ENCODE data around the gene ZNF786.
"Not testable (repeated sequence)": the region's sequence is repeated elsewhere in the genome, so short reads cannot be mapped to it uniquely, and the experiment has no call there.

ZNF786 gene

DNA sequence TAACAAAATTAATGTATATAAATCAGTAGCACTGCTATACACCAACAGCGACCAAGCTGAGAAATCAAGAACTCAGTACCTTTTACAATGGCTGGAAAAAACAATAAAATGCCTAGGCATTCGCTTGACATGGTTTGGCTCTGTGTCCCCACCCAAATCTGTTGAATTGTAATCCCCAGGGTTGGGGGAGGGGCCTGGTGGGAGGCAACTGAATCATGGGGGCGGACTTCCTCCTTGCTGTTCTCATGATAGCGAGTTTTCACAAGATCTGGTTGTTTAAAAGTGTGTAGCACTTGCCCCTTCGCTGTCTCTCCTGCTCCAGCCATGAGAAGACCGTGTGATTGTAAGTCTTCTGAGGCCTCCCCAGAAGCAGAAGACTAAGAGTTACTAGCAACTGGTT lies 8.6 kb downstream of the ZNF786 start:
- no peak for DNase-seq

DNA sequence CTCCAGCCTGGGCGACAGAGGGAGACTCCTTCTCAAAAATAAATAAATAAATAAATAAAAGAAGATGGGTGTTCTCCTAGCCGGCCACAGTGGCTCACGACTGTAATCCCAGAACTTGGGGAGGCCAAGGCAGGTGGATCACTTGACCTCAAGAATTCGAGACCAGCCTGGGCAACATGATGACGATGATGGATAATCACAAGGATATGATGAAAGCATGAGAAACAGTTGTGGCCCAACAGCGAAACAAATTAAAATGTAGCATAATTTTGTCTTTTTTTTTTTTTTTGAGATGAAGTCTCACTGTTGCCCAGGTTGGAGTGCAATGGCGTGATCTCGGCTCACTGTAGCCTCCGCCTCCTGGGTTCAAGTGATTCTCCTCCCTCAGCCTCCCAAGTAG lies 12.9 kb downstream of the ZNF786 start:
- no peak for DNase-seq

DNA sequence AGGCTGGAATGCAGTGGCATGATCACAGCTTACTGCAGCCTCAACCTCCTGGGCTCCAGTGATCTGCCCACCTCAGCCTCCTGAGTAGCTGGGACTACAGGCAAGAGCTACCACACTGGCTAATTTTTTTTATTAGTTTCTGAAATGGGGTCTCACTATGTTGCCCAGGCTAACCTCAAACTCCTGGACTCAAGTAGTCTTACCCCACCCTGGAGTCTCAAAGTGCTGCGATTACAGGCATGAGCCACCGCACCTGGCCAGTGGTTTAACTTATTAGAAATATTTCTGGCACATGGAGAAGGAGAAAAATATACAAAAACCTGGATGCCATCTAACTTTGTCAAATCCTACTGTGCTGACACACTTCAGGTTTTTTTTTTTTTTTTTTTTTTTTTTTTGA lies 15.2 kb downstream of the ZNF786 start:
- no peak for DNase-seq

DNA sequence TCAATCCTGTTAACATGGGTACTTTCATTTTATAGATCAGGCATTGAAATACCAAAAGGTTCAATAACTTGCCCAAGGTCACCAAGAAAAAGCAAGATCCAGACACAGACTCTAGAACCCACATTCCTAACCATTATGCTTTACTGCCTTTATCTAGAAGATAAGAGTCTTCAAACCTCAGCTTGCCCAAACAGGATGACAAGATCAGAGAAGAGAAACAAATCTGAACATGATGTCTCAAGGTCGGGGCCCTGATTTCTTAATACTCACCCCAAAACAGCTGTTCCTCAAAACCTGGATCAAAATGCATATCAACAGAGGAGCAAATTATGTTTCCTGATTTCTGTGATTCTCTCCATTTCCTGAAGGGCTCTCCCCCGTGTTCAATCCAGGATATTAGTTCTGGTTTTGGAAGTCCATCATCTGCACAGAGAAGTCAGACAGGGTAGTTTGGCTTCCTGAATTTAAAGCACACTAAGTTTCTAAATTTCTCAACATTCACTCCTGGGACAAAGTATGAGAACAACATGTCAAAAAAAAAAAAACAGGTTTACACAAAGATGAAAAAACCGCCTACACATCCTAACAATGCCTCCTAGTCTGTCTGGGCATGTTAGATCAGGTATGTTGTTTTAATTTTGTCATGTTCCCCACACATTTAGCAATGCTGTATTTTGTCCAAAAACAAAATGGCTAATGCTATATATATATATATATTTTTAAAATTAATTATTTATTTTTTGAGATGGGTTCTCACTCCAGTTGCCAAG lies 16.2 kb downstream of the ZNF786 start:
- DNase-seq: no peak

DNA sequence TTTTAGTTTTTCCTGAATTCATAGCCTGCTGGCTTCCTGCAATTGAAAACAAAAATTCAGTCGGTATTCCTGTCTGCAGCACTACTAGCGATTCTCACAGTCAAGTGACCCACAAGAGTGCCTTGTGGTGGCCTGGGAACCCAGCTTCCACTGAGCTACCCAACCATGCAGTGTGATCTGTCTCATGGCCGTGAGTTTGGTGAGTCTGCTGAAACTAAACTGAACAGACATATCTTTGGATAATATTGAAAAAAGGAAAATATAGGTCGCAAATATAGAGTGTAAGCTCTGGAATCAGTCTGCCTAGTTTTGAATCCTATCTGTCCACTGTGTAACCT lies 18.1 kb downstream of the ZNF786 start:
- no peak for DNase-seq

DNA sequence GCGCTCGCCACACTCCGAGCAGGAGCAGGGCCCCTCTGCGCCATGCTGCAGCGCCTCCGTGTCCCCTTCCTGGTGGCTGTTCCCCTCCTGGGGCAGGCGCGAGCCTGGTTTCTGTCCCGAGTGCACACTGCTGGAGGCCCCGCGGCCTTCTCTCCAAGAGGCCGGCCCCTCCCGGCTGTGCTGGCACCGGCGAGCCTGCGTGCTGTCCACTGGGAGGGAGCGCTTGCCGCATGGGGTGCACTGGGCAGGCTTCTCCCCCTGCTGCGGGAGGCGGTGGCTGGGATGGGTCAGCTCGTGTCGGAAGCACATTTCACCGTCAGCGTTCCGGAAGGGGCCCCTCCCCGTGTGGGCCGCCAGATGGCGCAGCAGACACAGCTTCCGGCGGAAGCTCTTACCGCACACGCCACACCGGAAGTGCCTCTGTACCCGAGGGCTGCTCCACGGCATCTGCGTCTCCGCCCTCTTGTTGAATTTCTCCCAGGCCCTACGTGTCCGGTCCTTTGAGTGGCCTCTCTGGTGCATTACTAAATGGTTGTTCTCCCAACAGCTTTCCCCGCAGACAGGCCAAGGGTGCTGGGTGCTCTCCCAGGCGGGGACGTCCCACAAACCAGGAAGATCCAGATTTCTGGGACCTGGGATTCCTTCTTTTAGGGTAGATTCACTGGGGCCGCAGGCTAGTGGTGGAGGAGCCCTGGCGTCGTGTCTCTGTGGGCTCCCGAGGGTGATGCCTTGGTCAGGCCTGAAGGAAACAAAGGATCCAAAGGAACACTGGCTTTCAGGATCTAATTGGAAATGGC lies 18.7 kb downstream of the ZNF786 start:
- no peak for DNase-seq

DNA sequence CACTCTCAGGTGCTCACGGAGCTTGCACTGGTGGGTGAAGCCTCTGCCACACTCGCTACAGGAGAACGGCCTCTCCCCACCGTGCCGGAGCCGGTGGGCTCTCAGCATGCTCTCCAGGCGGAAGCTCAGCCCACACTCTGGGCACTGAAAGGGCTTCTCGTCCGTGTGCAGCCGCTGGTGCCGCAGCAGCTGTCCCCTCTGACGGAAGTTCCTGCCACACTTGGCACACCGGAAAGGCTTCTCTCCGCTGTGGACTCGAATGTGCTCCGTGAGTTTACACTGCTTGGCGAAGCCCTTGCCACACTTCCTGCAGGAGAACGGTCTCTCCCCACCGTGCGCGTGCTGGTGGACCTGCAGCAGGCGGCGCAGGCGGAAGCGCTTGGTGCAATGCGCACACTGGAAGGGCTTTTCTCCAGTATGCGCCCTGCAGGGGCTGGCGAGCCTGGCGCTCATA lies 19.3 kb downstream of the ZNF786 start:
- no peak for DNase-seq

DNA sequence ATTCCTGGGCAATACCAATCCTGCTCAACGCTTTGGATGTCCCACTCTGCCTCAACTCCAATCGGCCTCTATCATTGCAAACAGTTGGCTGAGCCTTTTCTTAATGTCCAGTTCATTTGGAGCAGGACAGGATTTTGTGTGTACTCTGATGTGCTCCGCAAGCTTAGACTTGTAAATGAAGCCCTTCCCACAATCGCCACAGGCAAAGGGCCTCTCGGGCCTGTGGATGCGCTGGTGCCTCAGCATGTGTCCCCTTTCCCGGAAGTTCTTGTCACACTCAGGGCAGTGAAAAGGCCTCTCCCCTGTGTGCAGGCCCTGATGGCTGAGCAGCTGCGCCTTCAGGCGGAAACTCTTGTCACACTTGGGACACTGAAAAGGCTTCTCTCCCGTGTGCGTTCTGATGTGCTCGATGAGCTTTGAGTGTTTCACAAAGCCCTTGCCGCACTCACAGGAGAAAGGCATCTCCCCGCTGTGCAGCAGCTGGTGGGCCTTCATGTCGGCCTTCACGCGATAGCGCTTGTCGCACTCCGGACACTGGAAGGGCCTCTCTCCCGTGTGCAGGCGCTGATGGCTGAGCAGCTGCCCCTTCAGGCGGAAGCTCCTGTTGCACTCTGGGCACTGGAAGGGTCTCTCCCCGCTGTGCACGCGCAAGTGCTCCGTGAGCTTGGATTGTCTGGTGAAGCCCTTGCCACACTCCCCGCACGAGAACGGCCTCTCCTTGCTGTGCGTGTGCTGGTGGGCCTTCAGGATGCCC lies 20.0 kb downstream of the ZNF786 start:
- no peak for DNase-seq

DNA sequence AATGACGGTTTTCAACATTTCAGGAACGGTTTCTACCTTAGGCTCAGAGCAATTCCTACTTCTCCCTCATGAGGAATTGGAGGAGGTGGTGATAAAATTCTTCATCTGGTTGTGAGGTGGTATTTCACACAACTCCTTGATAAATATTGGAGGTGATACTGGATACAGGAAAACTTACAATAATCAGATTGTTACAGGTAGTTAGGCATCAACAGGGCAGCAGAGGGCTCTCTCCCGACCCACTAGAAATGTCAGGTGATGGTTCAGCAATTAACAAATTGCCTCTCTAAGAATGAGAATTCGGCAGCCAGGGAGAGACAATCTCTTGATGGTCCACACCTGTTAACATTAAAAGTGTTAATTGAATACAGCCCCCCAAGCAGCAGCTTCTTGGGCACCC lies 22.6 kb downstream of the ZNF786 start:
- DNase-seq: no peak

DNA sequence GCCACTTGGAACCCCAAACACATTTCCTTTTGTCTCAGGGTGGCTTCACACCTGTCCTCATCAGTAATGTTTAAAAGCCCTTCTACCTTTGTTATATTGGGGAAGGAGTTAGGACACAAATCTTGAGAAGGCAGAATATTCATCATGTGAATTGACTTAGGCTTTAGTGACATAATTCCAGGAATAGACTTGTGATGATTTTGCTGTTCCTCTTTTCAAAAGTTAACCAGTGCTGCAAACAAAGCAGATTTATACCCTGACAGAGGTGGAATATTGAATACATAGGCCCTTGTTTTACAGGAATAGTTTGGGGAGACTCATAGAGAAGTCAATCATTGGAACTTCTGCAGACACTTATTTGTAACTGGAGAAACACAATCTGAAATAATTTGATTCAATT lies 27.0 kb downstream of the ZNF786 start:
- no peak for DNase-seq

DNA sequence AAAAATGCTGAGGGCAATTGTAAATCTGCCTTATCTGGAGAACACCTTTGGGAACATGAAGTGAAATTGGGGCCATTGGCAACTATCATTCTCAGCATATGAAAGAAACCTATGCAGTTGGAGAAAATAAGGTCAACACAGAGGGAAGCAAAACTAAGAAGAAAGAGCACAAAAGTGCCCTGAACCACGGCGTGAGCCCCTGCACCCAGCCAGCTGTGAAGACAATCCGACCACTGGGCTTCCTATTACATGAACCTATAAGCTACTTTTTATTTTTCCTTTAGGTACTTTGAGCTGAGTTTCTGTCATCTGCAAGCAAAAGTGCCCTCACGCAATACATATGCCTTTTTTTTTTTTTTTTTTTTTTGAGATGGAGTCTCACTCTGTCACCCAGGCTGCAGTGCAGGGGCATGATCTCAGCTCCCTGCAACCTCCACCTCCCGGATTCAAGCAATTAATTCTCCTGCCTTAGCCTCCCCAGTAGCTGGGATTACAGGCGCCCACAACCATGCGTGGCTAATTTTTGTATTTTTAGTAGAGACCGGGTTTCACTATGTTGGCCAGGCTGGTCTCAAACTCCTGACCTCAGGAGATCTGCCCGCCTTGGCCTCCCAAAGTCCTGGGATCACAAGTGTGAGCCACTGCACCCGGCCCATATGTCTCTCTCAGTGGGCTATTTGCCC lies 28.2 kb downstream of the ZNF786 start:
- DNase-seq: not testable (repeated sequence)

DNA sequence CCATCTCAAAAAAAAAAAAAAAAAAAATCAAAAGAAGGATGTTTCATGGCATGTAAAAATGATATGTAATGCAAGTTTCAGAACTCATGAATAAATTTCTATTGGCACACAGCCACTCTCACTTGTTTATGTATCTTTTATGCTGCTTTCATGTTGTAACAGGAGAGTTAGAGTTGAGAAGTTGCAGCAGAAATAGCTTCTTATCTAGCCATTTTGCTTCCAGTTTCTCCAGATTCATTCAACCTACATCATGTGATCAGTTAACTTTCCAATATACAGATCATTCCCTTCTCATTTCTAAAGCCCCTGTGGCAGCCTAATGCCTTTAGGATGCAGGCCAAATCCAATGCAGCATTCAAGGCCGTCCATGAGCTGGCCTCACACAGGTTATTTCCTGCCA lies 30.4 kb downstream of the ZNF786 start:
- DNase-seq: no peak

DNA sequence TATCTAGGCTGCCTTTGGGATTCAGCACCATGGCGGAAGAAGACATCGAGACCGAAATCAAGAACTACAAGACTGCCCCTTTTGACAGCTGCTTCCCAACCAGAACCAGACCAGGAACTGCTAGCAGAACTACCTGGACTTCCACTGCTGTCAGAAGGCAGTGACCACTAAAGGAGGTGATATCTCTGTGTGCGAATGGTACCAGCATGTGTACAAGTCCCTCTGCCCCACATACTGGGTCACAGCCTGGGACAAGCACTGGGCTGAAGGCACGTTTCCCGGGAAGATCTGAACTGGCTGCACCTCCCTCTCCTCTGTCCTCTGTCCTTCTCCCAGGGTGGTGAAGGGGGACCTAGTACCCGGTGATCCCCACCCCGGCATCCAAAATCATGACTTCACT lies 36.6 kb downstream of the ZNF786 start:
- no peak for DNase-seq

DNA sequence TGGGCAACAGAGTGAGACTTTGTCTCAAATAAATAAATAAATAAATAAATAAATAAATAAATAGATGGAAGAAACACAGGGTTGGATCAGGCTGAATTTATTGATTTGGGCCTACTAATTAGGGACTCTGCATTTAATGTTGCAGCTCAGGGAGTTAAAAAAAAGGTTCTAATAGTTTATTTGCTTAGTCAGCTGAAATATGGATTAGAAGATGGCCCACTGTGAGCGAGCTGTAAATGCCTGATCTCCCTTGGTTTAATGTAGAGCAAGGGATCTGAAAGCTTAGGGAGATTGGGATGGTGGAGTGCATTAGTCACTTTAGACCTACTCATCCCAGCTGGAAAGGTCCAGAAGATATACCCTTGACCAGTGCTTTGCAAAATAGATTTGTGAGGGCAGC lies 37.1 kb downstream of the ZNF786 start:
- DNase-seq: no peak

DNA sequence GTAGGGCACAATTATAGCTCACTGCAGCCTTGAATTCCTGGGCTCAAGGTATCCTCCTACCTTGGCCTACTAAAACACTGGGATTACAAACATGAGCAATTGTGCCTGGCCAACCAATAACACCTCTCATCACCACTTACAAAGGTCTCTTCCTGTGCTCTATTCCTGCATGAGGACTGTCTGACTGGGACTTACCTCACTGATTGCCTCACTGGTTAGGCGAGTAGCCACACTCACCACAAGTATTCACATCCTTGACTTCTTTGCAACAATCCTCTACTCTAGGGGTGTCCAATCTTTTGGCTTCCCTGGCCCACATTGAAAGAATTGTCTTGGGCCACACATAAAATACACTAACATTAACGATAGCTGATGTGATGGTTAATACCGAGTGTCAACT lies 39.6 kb downstream of the ZNF786 start:
- DNase-seq: no peak

DNA sequence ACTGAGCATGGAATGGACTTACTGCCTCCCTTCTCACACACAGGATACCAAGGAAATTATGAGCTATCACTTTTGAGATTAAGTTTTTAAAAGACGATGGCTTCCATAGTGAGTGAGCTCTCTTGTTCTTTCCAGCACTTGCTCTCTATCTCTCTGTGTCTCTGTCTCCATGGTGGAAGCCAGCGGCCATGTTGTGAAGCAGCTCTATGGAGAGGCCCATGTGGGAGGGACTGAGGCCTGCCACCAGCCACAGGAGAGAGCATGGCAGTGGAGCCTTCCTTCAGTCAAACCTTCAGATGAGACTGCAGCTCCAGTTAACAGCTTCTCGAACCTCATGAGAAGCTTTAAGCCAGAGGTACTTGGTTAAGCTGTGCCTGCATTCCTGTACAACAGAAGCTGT lies 41.7 kb downstream of the ZNF786 start:
- no peak for DNase-seq

DNA sequence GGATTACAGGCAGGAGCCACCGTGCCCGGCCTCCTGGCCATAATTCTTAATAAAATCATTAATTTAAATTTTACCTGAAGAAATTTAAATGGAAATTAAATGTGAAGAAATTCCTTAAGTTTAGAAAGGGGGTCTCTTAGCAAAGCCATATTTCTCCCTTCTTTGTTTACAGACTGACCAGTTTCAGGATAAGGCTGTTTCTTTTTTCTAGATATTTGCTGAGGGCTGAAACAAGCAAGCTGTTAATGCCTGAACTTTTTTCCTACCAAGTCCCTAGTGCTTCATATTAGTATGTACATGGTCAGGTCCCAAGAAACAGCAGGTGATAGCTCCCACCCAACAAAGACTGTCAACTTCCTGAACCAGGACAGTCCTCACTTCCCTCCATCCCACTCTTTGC lies 44.1 kb downstream of the ZNF786 start:
- no peak for DNase-seq

DNA sequence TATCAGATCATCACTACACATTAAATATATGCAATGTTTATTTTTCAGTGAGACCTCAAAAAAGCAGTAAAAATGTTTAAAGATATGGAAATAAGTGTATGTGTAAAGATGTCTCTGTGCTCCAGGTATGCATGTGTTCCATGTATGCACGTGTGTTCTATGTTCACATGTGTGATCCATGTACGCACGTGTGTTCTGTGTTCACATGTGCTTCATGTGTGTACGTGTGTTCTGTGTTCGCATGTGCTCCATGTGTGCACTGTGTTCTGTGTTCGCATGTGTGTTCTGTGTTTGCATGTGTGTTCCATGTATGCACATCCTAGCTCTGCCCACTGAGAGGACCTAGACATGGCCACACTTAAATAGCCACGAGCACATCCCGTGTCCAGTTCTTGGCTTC lies 46.6 kb downstream of the ZNF786 start:
- no peak for DNase-seq

DNA sequence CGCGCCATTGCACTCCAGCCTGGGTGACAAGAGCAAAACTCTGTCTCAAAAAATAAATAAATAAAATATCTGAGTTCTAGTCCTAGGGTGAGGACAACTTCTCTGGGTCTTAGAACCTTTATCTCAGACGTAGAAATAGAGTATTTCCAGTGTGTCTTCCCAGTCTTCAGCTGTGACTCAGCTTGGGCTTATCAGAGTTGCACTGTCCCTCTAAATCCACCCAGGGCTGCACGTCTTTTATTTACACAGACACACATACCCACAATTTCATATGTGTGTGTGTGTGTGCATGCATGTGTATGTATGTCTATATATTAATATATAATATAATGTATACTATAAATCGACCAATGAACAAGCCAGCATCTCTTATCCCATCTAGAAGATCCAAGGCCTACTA lies 49.2 kb downstream of the ZNF786 start:
- DNase-seq: no peak

DNA sequence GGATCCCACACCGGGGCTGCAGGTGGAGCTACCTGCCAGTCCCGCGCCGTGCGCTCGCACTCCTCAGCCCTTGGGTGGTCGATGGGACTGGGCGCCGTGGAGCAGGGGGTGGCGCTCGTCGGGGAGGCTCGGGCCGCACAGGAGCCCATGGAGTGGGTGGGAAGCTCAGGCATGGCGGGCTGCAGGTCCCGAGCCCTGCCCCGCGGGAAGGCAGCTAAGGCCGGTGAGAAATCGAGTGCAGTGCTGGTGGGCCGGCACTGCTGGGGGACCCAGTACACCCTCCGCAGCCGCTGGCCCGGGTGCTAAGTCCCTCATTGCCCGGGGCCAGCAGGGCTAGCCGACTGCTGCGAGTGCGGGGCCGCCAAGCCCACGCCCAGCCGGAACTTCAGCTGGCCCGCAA lies 51.9 kb downstream of the ZNF786 start:
- DNase-seq: not testable (repeated sequence)

DNA sequence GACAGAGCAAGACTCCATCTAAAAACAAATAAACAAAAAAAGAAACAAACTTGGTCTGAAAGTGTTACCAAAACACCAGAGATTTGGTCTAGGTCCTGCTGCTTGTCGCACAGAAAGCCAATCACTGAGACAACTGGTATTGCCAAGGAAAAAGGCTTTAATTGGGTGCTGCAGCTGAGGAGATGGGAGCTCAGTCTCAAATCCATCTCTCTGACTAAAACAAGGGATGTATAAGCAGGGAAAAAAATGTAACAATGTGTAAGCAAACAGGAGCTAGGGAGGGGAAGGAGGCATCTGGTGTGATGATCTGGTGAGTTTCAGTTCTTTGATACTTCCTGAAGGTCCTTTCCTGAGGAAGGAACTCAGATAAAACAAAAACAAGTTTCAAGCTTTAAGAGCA lies 53.8 kb downstream of the ZNF786 start:
- DNase-seq: no peak

DNA sequence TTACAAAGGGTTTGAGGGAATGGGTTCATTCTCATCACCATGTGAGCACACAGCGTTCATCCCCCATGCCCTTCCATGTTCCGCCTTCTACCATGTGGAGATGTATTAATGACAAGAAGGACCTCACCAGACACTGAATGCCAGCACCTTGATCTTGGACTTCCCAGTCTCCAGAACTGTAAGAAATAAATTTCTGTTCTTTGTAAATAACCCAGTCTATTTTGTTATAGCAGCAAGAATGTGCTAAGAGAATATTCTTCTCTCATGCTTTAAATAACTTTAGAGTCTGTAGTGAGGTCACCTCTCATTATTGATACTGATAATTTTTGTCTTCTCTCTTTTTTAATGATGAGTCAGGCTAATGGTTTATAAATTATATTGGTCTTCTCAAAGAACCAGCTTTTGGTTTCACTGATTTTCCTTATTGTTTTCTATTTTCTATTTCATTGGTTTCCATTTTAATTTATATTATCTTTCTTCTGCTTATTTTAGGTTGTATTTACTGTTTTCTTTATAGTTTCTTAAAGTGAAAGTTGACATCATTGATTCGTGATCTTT lies 59.1 kb downstream of the ZNF786 start:
- no peak for DNase-seq

DNA sequence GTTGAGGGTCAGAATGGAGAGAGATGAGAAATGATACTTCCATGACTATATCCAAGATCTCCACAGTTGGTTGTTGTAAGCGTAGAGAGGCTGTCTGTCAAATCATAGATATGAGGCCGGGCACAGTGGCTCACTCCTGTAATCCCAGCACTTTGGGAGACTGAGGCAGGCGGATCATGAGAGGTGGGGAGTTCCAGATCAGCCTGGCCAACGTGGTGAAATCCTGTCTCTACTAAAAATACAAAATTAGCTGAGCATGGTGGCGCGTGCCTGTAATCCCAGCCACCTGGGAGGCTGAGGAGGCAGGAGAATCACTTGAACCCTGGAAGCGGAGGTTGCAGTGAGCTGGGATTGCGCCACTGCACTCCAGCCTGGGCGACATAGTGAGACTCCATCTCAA lies 60.1 kb downstream of the ZNF786 start:
- not testable (repeated sequence) for DNase-seq
